Inflammatory macrophage treated with lipopolysaccharide for 4 hours (primary cell): ENCODE results near the gene MCUB.
"Not testable (repeated sequence)": the region's sequence is repeated elsewhere in the genome, so short reads cannot be mapped to it uniquely, and the experiment has no call there.

Experiments
- DNase-seq: peaks from one replicate; pipeline ENCODE4 v3.0.0-alpha.2; 2020

The MCUB gene

GRCh38 chr4:109640644-109641043 lies 80.6 kb downstream of the MCUB start:
- no peak for DNase-seq

GRCh38 chr4:109645874-109646710 lies 86.0 kb downstream of the MCUB start:
- DNase-seq: no peak

- peak; percentile 7 for DNase-seq
These were observed 88.4 kb downstream of the MCUB start for GRCh38 chr4:109648266-109648996.

GRCh38 chr4:109648997-109649575 lies 89.0 kb downstream of the MCUB start:
- DNase-seq: no peak

GRCh38 chr4:109649872-109650271 lies 89.8 kb downstream of the MCUB start:
- no peak for DNase-seq

GRCh38 chr4:109655396-109655795 lies 95.3 kb downstream of the MCUB start:
- no peak for DNase-seq

- DNase-seq: no peak
These were observed 97.9 kb downstream of the MCUB start for GRCh38 chr4:109657854-109658418.

GRCh38 chr4:109658871-109659410 lies 98.9 kb downstream of the MCUB start:
- DNase-seq: no peak

- DNase-seq: no peak
These were observed 102.1 kb downstream of the MCUB start for GRCh38 chr4:109662116-109662515.

GRCh38 chr4:109662771-109663170 lies 102.7 kb downstream of the MCUB start:
- no peak for DNase-seq

- DNase-seq: no peak
These were observed 105.9 kb downstream of the MCUB start for GRCh38 chr4:109665783-109666485.

- DNase-seq: no peak
These were observed 111.3 kb downstream of the MCUB start for GRCh38 chr4:109671350-109671749.

- no peak for DNase-seq
These were observed 112.3 kb downstream of the MCUB start for GRCh38 chr4:109672169-109672930.

- no peak for DNase-seq
These were observed 113.3 kb downstream of the MCUB start for GRCh38 chr4:109673303-109673702.

- no peak for DNase-seq
These were observed 115.1 kb downstream of the MCUB start for GRCh38 chr4:109675181-109675580.

GRCh38 chr4:109675843-109676242 lies 115.8 kb downstream of the MCUB start:
- no peak for DNase-seq

GRCh38 chr4:109676886-109677285 lies 116.8 kb downstream of the MCUB start:
- DNase-seq: no peak

- DNase-seq: not testable (repeated sequence)
These were observed 118.4 kb downstream of the MCUB start for GRCh38 chr4:109678472-109678871.

GRCh38 chr4:109678925-109679324 lies 118.9 kb downstream of the MCUB start:
- DNase-seq: not testable (repeated sequence)

GRCh38 chr4:109682875-109683274 lies 122.8 kb downstream of the MCUB start:
- DNase-seq: no peak

- DNase-seq: no peak
These were observed 123.7 kb downstream of the MCUB start for GRCh38 chr4:109683621-109684253.
